ENCODE results near the gene KLHDC7A.

The KLHDC7A gene

DNA sequence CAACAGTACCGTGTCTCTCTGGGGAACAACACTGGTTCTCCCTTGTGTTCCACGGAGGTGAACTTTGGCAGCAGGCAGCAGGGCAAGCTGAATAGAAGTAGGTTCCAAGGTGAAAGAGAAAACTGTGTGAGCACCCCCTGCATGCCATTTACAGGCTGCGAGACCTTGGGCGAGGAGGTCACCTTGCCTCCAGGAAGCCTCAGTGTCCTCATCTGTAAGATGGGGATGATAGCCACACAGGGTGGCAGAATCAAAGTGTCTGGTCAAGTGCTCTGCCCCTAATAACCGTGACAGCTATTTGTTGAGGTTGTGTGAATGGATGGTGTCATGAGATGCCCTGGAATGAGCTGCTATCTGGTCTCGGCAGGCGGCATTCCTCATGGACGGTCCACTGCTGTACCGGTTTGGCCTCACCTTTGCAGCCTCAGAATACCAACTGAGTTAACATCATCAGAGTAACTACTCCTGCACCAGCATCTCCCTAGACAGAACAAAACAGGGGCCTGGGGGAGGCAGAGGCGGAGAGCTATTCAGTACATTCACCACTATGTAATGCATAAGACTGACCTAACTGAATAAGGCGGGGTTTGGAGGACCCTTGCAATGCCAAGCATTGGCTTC, 7.4 kb upstream of the KLHDC7A start:
- DNase-seq (ENCODE audit: low read depth) = no peak
- H3K4me3 ChIP-seq (ENCODE audit: low read depth, low read length) = no peak overlapping the region
- TF ChIP-seq, protein P1, sequence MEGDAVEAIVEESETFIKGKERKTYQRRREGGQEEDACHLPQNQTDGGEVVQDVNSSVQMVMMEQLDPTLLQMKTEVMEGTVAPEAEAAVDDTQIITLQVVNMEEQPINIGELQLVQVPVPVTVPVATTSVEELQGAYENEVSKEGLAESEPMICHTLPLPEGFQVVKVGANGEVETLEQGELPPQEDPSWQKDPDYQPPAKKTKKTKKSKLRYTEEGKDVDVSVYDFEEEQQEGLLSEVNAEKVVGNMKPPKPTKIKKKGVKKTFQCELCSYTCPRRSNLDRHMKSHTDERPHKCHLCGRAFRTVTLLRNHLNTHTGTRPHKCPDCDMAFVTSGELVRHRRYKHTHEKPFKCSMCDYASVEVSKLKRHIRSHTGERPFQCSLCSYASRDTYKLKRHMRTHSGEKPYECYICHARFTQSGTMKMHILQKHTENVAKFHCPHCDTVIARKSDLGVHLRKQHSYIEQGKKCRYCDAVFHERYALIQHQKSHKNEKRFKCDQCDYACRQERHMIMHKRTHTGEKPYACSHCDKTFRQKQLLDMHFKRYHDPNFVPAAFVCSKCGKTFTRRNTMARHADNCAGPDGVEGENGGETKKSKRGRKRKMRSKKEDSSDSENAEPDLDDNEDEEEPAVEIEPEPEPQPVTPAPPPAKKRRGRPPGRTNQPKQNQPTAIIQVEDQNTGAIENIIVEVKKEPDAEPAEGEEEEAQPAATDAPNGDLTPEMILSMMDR (IDR thresholded peaks at IDR 0.05; ENCODE audit: low read depth, low read length, missing control alignments) = no peak
- in situ Hi-C loops (cut with HindIII; ENCODE audit: low sequenced_read_pairs) = no loop called here

DNA sequence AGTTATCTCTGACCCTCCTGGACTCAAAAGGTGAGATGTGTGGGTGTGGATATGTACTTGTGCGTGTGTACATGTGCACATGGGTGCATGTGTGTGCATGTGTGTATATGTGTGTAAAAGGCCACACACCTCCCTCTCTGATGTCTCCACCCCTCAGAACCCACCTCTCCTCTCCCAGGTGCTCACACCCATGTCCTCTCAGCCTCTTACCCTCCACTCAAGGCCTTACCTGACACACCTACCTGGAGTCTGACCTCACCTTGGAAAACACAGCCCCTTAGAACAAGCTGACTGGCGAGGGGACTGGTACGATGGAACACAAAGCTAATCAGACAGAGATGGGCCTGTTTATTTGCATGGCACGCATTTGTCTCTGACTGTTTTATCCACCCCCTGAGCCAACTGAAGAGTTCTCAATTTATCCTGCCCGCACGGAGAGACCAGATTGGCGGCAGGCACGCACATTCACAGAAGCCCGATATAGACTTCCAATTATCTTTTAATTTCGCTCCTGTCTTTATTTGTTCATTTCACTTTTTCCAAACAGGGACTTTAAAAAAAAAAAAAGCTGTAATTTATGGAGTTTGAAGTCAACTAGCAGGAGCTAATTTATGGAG, 6.1 kb upstream of the KLHDC7A start:
- in situ Hi-C loops (cut with HindIII; ENCODE audit: low sequenced_read_pairs) = no loop called here

DNA sequence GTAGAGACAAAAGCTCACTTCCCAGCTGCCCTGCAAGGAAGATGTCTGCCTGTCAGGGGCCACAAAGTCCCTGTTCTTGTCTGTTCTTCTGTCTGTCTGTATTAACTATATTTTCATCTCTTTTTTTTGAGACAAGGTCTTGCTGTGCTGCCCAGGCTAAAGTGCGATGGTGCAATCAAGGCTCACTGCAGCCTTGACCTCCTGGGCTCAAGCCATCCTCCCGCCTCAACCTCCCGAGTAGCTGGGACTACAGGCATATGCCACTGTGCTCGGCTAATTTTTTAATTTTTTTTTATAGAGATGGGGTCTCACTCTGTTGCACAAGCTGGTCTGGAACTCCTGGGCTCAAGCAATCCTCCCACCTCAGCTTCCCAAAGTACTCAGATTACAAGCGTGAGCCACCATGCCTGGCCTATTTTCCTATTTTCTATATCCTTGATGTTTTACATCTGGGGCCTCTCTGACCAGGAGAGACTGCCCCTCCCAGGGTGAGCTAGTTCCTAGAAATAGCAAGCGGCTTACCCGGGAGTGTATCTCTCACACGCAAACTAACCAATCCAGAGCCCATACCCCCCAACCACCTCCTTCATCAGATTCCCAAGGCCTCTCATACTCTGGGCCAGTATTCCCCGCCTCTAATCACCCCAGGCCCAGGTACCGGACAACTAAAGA, 5.4 kb upstream of the KLHDC7A start:
- H3K4me3 ChIP-seq (ENCODE audit: low read depth, low read length) = no peak overlapping the region
- in situ Hi-C loops (cut with HindIII; ENCODE audit: low sequenced_read_pairs) = no loop called here
- DNase-seq (ENCODE audit: low read depth) = no peak
- TF ChIP-seq, protein P1 (IDR thresholded peaks at IDR 0.05; ENCODE audit: low read depth, low read length, missing control alignments) = no peak

More for the DNA sequence above, 6.1 kb upstream of the KLHDC7A start:
- no peak for DNase-seq (ENCODE audit: low read depth)
- H3K4me3 ChIP-seq (ENCODE audit: low read depth, low read length) = no peak overlapping the region
- TF ChIP-seq, protein P1 (IDR thresholded peaks at IDR 0.05; ENCODE audit: low read depth, low read length, missing control alignments) = no peak

DNA sequence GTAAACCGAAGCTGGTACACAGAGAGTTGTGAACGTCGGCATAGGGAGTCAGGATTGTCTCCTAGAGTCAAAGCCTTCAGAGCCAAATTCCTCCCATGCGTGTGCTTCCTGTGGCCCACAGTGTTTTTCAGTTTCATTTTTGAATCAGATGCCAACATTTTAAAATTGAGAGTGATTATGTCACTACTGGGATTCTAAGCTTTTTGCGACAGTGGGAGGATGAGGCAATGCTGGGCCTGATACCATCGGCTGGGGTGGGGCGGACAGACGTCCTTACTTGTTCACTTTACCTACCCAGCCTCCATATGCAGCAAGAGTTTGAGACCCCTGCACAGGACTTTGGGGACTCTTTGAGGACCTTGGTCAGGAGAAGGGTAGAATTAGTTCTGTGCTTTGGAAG, 1.3 kb upstream of the KLHDC7A start:
- DNase-seq (ENCODE audit: low read depth) = no peak
- TF ChIP-seq, protein P1 (IDR thresholded peaks at IDR 0.05; ENCODE audit: low read depth, low read length, missing control alignments) = no peak
- no peak overlapping the region for H3K4me3 ChIP-seq (ENCODE audit: low read depth, low read length)
- in situ Hi-C loops (cut with HindIII; ENCODE audit: low sequenced_read_pairs) = no loop called here

DNA sequence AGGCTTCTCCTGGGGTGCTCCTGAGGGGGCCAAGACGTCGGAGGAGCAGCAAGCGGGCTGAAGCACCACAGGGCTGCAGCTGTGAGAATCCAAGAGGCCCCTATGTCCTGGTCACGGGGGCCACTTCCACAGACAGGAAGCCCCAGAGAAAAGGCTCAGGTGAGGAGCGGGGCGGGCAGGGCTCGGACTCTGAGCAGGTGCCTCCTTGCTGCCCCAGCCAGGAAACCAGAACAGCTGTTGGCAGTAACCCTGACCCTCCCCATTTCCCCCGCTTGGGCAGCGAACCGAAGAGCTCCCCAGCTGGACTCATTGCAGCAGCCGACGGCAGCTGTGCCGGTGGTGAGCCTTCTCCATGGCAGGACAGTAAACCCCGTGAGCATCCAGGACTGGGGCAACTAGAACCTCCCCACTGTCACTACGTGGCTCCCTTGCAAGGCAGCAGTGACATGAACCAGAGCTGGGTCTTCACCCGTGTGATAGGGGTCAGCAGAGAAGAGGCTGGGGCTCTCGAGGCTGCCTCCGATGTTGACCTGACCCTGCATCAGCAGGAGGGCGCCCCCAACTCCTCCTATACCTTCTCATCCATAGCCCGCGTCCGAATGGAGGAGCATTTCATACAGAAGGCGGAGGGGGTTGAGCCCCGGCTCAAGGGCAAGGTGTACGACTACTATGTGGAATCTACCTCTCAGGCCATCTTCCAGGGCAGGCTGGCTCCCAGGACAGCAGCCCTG, 625 bp downstream of the KLHDC7A start:
- H3K4me3 ChIP-seq (ENCODE audit: low read depth, low read length) = no peak overlapping the region
- DNase-seq (ENCODE audit: low read depth) = no peak
- TF ChIP-seq, protein P1 (IDR thresholded peaks at IDR 0.05; ENCODE audit: low read depth, low read length, missing control alignments) = no peak
- in situ Hi-C loops (cut with HindIII; ENCODE audit: low sequenced_read_pairs) = no loop called here

DNA sequence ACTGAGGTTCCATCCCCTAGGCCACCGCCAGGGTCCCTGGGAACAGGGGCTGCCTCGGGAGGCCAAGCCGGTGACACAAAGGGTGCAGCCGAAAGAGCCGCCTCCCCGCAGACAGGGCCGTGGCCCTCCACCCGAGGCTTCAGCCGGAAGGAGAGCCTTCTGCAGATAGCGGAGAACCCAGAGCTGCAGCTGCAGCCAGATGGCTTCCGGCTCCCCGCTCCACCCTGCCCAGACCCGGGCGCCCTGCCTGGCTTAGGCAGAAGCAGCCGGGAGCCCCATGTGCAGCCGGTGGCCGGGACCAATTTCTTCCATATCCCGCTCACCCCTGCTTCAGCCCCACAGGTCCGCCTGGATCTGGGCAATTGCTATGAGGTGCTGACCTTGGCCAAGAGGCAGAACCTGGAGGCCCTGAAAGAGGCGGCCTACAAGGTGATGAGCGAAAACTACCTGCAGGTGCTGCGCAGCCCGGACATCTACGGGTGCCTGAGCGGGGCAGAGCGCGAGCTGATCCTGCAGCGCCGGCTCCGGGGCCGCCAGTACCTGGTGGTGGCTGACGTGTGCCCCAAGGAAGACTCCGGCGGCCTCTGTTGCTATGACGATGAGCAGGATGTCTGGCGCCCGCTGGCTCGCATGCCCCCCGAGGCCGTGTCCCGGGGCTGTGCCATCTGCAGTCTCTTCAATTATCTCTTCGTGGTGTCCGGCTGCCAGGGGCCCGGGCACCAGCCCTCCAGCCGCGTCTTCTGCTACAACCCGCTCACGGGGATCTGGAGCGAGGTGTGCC, 1.4 kb downstream of the KLHDC7A start:
- TF ChIP-seq, protein P1 (IDR thresholded peaks at IDR 0.05; ENCODE audit: low read depth, low read length, missing control alignments) = no peak
- no peak overlapping the region for H3K4me3 ChIP-seq (ENCODE audit: low read depth, low read length)
- in situ Hi-C loops (cut with HindIII; ENCODE audit: low sequenced_read_pairs) = no loop called here
- no peak for DNase-seq (ENCODE audit: low read depth)

Measured in astrocyte of the cerebellum (primary cell).